ENCODE data around the gene METTL1. TPM values are rescaled to one million over a fixed set of nuclear protein-coding genes. Genes with fewer than 3 reads are reported as not detected.

The METTL1 gene
- total and polyA plus RNA-seq, 2 experiments from 2014 or later, result 8.6 to 31.1 TPM

GRCh38 chr12:57739387-57739786 lies 32.5 kb downstream of the METTL1 start:
- H3K27ac ChIP-seq, result no peak overlapping the region
- peak overlapping the region; percentile 94 for H3K4me2 ChIP-seq
- TF ChIP-seq EZH2 (IDR thresholded peaks at IDR 0.05; ENCODE audit: borderline replicate concordance) (no peak), CTCF (IDR thresholded peaks at IDR 0.05; ENCODE audit: poor library complexity) (no peak), EZH2phosphoT487 (IDR thresholded peaks at IDR 0.05; ENCODE audit: low read depth, severe bottlenecking, unreplicated experiment) (no peak)

GRCh38 chr12:57738661-57739237 lies 33.2 kb downstream of the METTL1 start, which contains the start of gene AGAP2:
AGAP2 (minus strand) TSS chr12:57738742; CDS start chr12:57738246, 496 bp downstream.
- no peaks in the 10 kb centered on the region for H3K9me2 ChIP-seq (replicated peaks; ENCODE audit: insufficient read depth)
- no peak for DNase-seq (ENCODE audit: low spot score)
- peaks cover 98% of the 10 kb centered on the region for H3K27me3 ChIP-seq
- H3K79me2 ChIP-seq, result no peaks in the 10 kb centered on the region
- WGBS (ENCODE audit: low lambda C conversion rate, missing lambda C conversion rate), result 3% methylated on average over 9 of the region's 36 CpGs
- H3K9me3 ChIP-seq (ENCODE audit: low read depth), result no peaks in the 10 kb centered on the region
- peaks cover 23% of the 10 kb centered on the region for H3K4me1 ChIP-seq (ENCODE audit: insufficient read depth)
- H3K36me3 ChIP-seq (replicated peaks; ENCODE audit: insufficient read depth, low read depth), result no peaks in the 10 kb centered on the region
- peak within 1 kb of the TSS; percentile 68 for H2AFZ ChIP-seq
- no peak within 1 kb of the TSS for H3K27ac ChIP-seq
- peak within 1 kb of the TSS; percentile 94 for H3K4me2 ChIP-seq
- H3K4me3 ChIP-seq, result peak within 1 kb of the TSS; percentile 42
- no peaks in the 10 kb centered on the region for H4K20me1 ChIP-seq (ENCODE audit: insufficient read depth, poor library complexity, severe bottlenecking)
- TF ChIP-seq EZH2phosphoT487 (IDR thresholded peaks at IDR 0.05; ENCODE audit: low read depth, severe bottlenecking, unreplicated experiment) (no peak), EZH2 (IDR thresholded peaks at IDR 0.05; ENCODE audit: borderline replicate concordance) (no peak), CTCF (IDR thresholded peaks at IDR 0.05; ENCODE audit: poor library complexity) (no peak)

More at GRCh38 chr12:57739387-57739786, 32.5 kb downstream of the METTL1 start:
- no peaks in the 10 kb centered on the region for H4K20me1 ChIP-seq (ENCODE audit: insufficient read depth, poor library complexity, severe bottlenecking)
- no peaks in the 10 kb centered on the region for H3K9me3 ChIP-seq (ENCODE audit: low read depth)
- H3K9me2 ChIP-seq (replicated peaks; ENCODE audit: insufficient read depth), result no peaks in the 10 kb centered on the region
- no peak for DNase-seq (ENCODE audit: low spot score)
- H3K4me1 ChIP-seq (ENCODE audit: insufficient read depth), result peaks cover 23% of the 10 kb centered on the region
- no peak overlapping the region for H3K4me3 ChIP-seq
- 28% methylated on average over 7 of the region's 7 CpGs for WGBS (ENCODE audit: low lambda C conversion rate, missing lambda C conversion rate)
- H2AFZ ChIP-seq, result no peak overlapping the region
- peaks cover 91% of the 10 kb centered on the region for H3K27me3 ChIP-seq
- no peaks in the 10 kb centered on the region for H3K36me3 ChIP-seq (replicated peaks; ENCODE audit: insufficient read depth, low read depth)
- H3K79me2 ChIP-seq, result no peaks in the 10 kb centered on the region

- H3K9me3 ChIP-seq (ENCODE audit: low read depth), result no peaks in the 10 kb centered on the region
- no peaks in the 10 kb centered on the region for H3K9me2 ChIP-seq (replicated peaks; ENCODE audit: insufficient read depth)
- peak overlapping the region; percentile 42 for H3K4me3 ChIP-seq
- peaks cover 23% of the 10 kb centered on the region for H3K4me1 ChIP-seq (ENCODE audit: insufficient read depth)
- no peaks in the 10 kb centered on the region for H3K36me3 ChIP-seq (replicated peaks; ENCODE audit: insufficient read depth, low read depth)
- H3K27me3 ChIP-seq, result peaks cover 98% of the 10 kb centered on the region
- peak overlapping the region; percentile 68 for H2AFZ ChIP-seq
- 1% methylated on average over 35 of the region's 110 CpGs for WGBS (ENCODE audit: low lambda C conversion rate, missing lambda C conversion rate)
- no peaks in the 10 kb centered on the region for H3K79me2 ChIP-seq
- peak; percentile 60 for DNase-seq (ENCODE audit: low spot score)
- no peak overlapping the region for H3K27ac ChIP-seq
- peak; percentile 75 for TF ChIP-seq EZH2phosphoT487 (IDR thresholded peaks at IDR 0.05; ENCODE audit: low read depth, severe bottlenecking, unreplicated experiment)
- TF ChIP-seq EZH2 (IDR thresholded peaks at IDR 0.05; ENCODE audit: borderline replicate concordance), result peak; percentile 96
- peak; percentile 36 for TF ChIP-seq CTCF (IDR thresholded peaks at IDR 0.05; ENCODE audit: poor library complexity)
- peak overlapping the region; percentile 94 for H3K4me2 ChIP-seq
- H4K20me1 ChIP-seq (ENCODE audit: insufficient read depth, poor library complexity, severe bottlenecking), result no peaks in the 10 kb centered on the region
These were observed 34.1 kb downstream of the METTL1 start for GRCh38 chr12:57737467-57738460.

All from hepatocyte (in vitro differentiated cells).